Activated CD4-positive, alpha-beta T cell treated with anti-CD3 and anti-CD28 coated beads, Interleukin-2, Interleukin-4, amounts not matched to agents 100 ng/mL and 50 ng/mL, durations not matched to agents 16 hours and 8 hours (primary cell): Measurements from ENCODE around the gene RNF141.

ENCODE experiments used
- DNase-seq: peaks from one replicate; pipeline ENCODE4 v3.0.0-alpha.2; 2020; ENCODE audit warnings: low spot score

RNF141 gene

GRCh38 chr11:10540915-10541560 lies at the start of gene RNF141:
Gene RNF141 (minus strand): TSS chr11:10541187. CDS start chr11:10534158, 7,029 bp downstream.
- DNase-seq: peak; percentile 95

- no peak for DNase-seq
Observed at GRCh38 chr11:10590218-10590915, 49.4 kb upstream of the RNF141 start.

- DNase-seq: no peak
Observed at GRCh38 chr11:10588904-10589303, 47.9 kb upstream of the RNF141 start.

GRCh38 chr11:10587995-10588394 lies 47.0 kb upstream of the RNF141 start:
- no peak for DNase-seq

- no peak for DNase-seq
Observed at GRCh38 chr11:10587388-10587787, 46.4 kb upstream of the RNF141 start.

- DNase-seq: no peak
Observed at GRCh38 chr11:10584071-10584501, 43.1 kb upstream of the RNF141 start.

GRCh38 chr11:10581481-10582019 lies 40.6 kb upstream of the RNF141 start:
- no peak for DNase-seq

- DNase-seq: no peak
Observed at GRCh38 chr11:10580623-10581022, 39.6 kb upstream of the RNF141 start.

GRCh38 chr11:10579700-10580099 lies 38.7 kb upstream of the RNF141 start:
- DNase-seq: no peak

- no peak for DNase-seq
Observed at GRCh38 chr11:10576035-10576398, 35.0 kb upstream of the RNF141 start.

GRCh38 chr11:10575346-10576034 lies 34.5 kb upstream of the RNF141 start:
- DNase-seq: no peak

- no peak for DNase-seq
Observed at GRCh38 chr11:10573556-10573955, 32.6 kb upstream of the RNF141 start.

GRCh38 chr11:10573028-10573427 lies 32.0 kb upstream of the RNF141 start:
- no peak for DNase-seq

- DNase-seq: no peak
Observed at GRCh38 chr11:10572533-10572932, 31.5 kb upstream of the RNF141 start.

- no peak for DNase-seq
Observed at GRCh38 chr11:10568486-10568941, 27.5 kb upstream of the RNF141 start, which contains the start of gene LYVE1. Gene LYVE1 (minus strand): TSS chr11:10568665. CDS start chr11:10568532, 133 bp downstream.

GRCh38 chr11:10567446-10567845 lies 26.5 kb upstream of the RNF141 start:
- no peak for DNase-seq

- no peak for DNase-seq
Observed at GRCh38 chr11:10566257-10566957, 25.4 kb upstream of the RNF141 start.

GRCh38 chr11:10565493-10565892 lies 24.5 kb upstream of the RNF141 start:
- no peak for DNase-seq

GRCh38 chr11:10564696-10565318 lies 23.8 kb upstream of the RNF141 start:
- no peak for DNase-seq

GRCh38 chr11:10564030-10564429 lies 23.0 kb upstream of the RNF141 start:
- DNase-seq: no peak

GRCh38 chr11:10561947-10562346 lies 21.0 kb upstream of the RNF141 start:
- no peak for DNase-seq
